Panc1 (cell line): ENCODE data around the gene MAST4. TPM values are rescaled to one million over a fixed set of nuclear protein-coding genes. Genes with fewer than 3 reads are reported as not detected.

Source experiments
- ATAC-seq: fragments of 200-7000 bp; cut with Tn5 transposase; 2 replicates; pipeline ENCODE4 v1.9.1; 2020; ENCODE audit warnings: mild to moderate bottlenecking, moderate library complexity
- BruUV-seq: library from RNA; stranded (reverse); fragments of 400-500 nt; replicated peaks from 2 replicates; lab custom pipeline; 2021; lab: Mats Ljungman, UMichigan
- CTCF ChIA-PET: fragments of 300-600 bp; sonication (Branson Sonifier 250); formaldehyde crosslinking; loops from one replicate; lab custom pipeline; 2022; ENCODE audit warnings: antibody characterized with exemption; lab: Charles Lee
- POLR2A ChIA-PET: fragments of 300-600 bp; sonication (Branson Sonifier 250); formaldehyde crosslinking; loops from one replicate; lab custom pipeline; 2022; ENCODE audit warnings: antibody characterized with exemption; lab: Charles Lee
- DNase-seq: peaks from one replicate; pipeline ENCODE4 v3.0.0-alpha.2; 2010; ENCODE audit warnings: low read depth, low spot score
- H3K27ac ChIP-seq: 2 replicates; pipeline ENCODE4 v1.5.1; 2011; ENCODE audit warnings: mild to moderate bottlenecking, low read length, inconsistent platforms
- H3K27me3 ChIP-seq: fragments of 200-500 bp; sonication (Bioruptor generic); 2 replicates; pipeline ENCODE4 v1.6.0; 2014; ENCODE audit warnings: low read length, inconsistent platforms; ENCODE audit not compliant: control insufficient read depth, insufficient read depth
- H3K36me3 ChIP-seq: fragments of 200-500 bp; sonication (Bioruptor generic); 2 replicates; pipeline ENCODE4 v1.5.1; 2014; ENCODE audit warnings: inconsistent platforms, mild to moderate bottlenecking, low read length, moderate library complexity; ENCODE audit not compliant: control insufficient read depth, insufficient read depth
- H3K4me1 ChIP-seq: 2 replicates; pipeline ENCODE4 v1.5.1; 2011; ENCODE audit warnings: inconsistent platforms, mild to moderate bottlenecking, low read length, moderate library complexity; ENCODE audit not compliant: control insufficient read depth, insufficient read depth
- H3K4me3 ChIP-seq, 2 experiments: 2 replicates each; pipeline ENCODE4 v1.5.1; 2011 to 2012; ENCODE audit warnings: low read depth in 2 of 2, low read length in 2 of 2, mild to moderate bottlenecking in 2 of 2, inconsistent platforms in 1 of 2, moderate library complexity in 1 of 2
- H3K9me3 ChIP-seq: fragments of 200-500 bp; sonication (Bioruptor generic); 2 replicates; pipeline ENCODE4 v1.5.1; 2014; ENCODE audit warnings: low read depth, mild to moderate bottlenecking, inconsistent platforms, low read length, moderate library complexity; ENCODE audit not compliant: control insufficient read depth, insufficient read depth
- CTCF ChIP-seq: fragments of 450-650 bp; IDR thresholded peaks from 2 replicates; pipeline ENCODE4 v1.5.1; 2017; ENCODE audit warnings: mild to moderate bottlenecking
- POLR2AphosphoS5 ChIP-seq: IDR thresholded peaks from 2 replicates; pipeline ENCODE4 v1.6.1; 2012; ENCODE audit warnings: mild to moderate bottlenecking, low read depth, low read length, moderate library complexity
- REST ChIP-seq, 2 experiments: IDR thresholded peaks; 2 replicates each; pipeline ENCODE4 v1.6.1; 2011 to 2012; ENCODE audit warnings: low read depth in 2 of 2, control low read depth in 1 of 2, low read length in 1 of 2, mild to moderate bottlenecking in 1 of 2, moderate library complexity in 1 of 2; ENCODE audit not compliant: insufficient read depth in 1 of 2
- SIN3A ChIP-seq: IDR thresholded peaks from 2 replicates; pipeline ENCODE4 v1.6.1; 2012; ENCODE audit warnings: low read depth, mild to moderate bottlenecking, low read length, moderate library complexity, borderline replicate concordance; ENCODE audit not compliant: insufficient read depth
- TCF7L2 ChIP-seq: IDR thresholded peaks from 2 replicates; pipeline ENCODE4 v1.6.1; 2011; ENCODE audit warnings: mild to moderate bottlenecking, low read depth, low read length, inconsistent platforms
- in situ Hi-C: cut with HindIII; loops from 2 replicates; pipeline ENCODE4 v1.10.0; 2016; ENCODE audit warnings: low sequenced_read_pairs, low pct_unique_long_range_greater_than_20kb
- intact Hi-C: fragments of 100-400 bp; cut with micrococcal nuclease; formaldehyde crosslinking; loops from one replicate; pipeline ENCODE4 v1.10.0; 2022; ENCODE audit not compliant: unreplicated experiment
- total RNA-seq: library from RNA; stranded (reverse); gene quantifications from one replicate; pipeline ENCODE4 v1.2.1, GENCODE V29; 2021; ENCODE audit not compliant: unreplicated experiment

The MAST4 gene
- total RNA-seq, 1 experiment from 2014 or later, result 1.8 TPM

GRCh38 chr5:67066815-67067214 is 470.6 kb downstream of the MAST4 start:
- no peak for DNase-seq
- intact Hi-C loops, result no loop called here
- no peaks in the 10 kb centered on the region for H3K36me3 ChIP-seq
- ATAC-seq, result no peak
- in situ Hi-C loops, result no loop called here
- POLR2A ChIA-PET, result no interaction called here
- H3K4me3 ChIP-seq, result no peak overlapping the region
- BruUV-seq, result no TSS peak
- CTCF ChIA-PET, result no interaction called here
- H3K9me3 ChIP-seq, result no peaks in the 10 kb centered on the region
- no peak for TF ChIP-seq REST (IDR thresholded peaks at IDR 0.05; ENCODE audit: insufficient read depth in 1 of 2, low read depth in 2 of 2, low read length in 1 of 2)
- no peak for TF ChIP-seq POLR2AphosphoS5
- TF ChIP-seq SIN3A, result no peak
- TF ChIP-seq CTCF, result no peak
- no peak for TF ChIP-seq TCF7L2
- H3K27ac ChIP-seq, result no peak overlapping the region
- no peaks in the 10 kb centered on the region for H3K4me1 ChIP-seq
- H3K27me3 ChIP-seq, result no peaks in the 10 kb centered on the region

- intact Hi-C loops, result no loop called here
- no peaks in the 10 kb centered on the region for H3K36me3 ChIP-seq
- TF ChIP-seq CTCF (no peak), REST (IDR thresholded peaks at IDR 0.05; ENCODE audit: insufficient read depth in 1 of 2, low read depth in 2 of 2, low read length in 1 of 2) (no peak), TCF7L2 (no peak), POLR2AphosphoS5 (no peak), SIN3A (no peak)
- ChIA-PET POLR2A (no interaction called here), CTCF (no interaction called here)
- no TSS peak for BruUV-seq
- in situ Hi-C loops, result no loop called here
- no peaks in the 10 kb centered on the region for H3K9me3 ChIP-seq
- H3K4me3 ChIP-seq, result no peak overlapping the region
- no peaks in the 10 kb centered on the region for H3K4me1 ChIP-seq
- no peak overlapping the region for H3K27ac ChIP-seq
- ATAC-seq, result no peak
- no peaks in the 10 kb centered on the region for H3K27me3 ChIP-seq
- no peak for DNase-seq
Measured at GRCh38 chr5:67073045-67073680, 477.0 kb downstream of the MAST4 start.
